ENCODE data around the gene ATG5. TPM values are rescaled to one million over a fixed set of nuclear protein-coding genes. Genes with fewer than 3 reads are reported as not detected.

The ATG5 gene
- polyA plus RNA-seq, 1 experiment, result 53.9 TPM

GRCh38 chr6:106138151-106138550 is 187.4 kb downstream of the ATG5 start:
- Histone ChIP-seq H3K27me3 (ENCODE audit: control insufficient read depth, insufficient read depth, low read length) (no peaks in the 10 kb centered on the region), H3K9me3 (ENCODE audit: control insufficient read depth, insufficient read depth, low read length) (no peaks in the 10 kb centered on the region; the same call in 1 of the 2 replicates), H3K4me3 (ENCODE audit: low read depth, low read length) (no peak overlapping the region), H3K27ac (ENCODE audit: low read depth, low read length) (no peak overlapping the region)
- POLR2A ChIA-PET, result no interaction called here
- no peak for DNase-seq (ENCODE audit: low read depth, low spot score)
- TF ChIP-seq CTCF (IDR thresholded peaks at IDR 0.05; ENCODE audit: low read depth, low read length), result no peak
- CTCF ChIA-PET, result no interaction called here

DNA sequence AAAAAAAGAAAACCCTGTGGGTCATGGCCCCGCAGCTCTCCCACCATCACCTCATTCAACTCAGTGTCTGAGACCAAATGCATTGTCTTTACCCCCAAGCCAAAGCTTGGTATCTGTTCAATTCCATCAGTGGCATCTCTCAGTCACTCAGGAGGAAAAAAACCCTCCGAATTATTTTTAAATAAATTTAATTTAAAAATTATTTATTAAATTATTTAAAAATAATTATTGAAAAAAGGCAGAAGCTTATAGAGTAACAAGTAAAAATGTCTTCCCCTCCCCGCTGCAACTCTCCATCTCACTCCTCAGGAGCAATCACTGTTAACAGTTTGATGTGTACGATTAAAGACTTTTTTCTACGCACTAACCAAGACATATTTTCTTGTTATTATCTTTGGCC is 188.7 kb downstream of the ATG5 start:
- H3K27ac ChIP-seq (ENCODE audit: low read depth, low read length), result no peak overlapping the region
- TF ChIP-seq CTCF (IDR thresholded peaks at IDR 0.05; ENCODE audit: low read depth, low read length), result no peak
- ChIA-PET POLR2A (no interaction called here), CTCF (interaction anchor here (1.2 kb wide), 1 partner anchor 87 kb away, joined by 3 read pairs; no protein-coding TSS in a partner anchor)
- H3K27me3 ChIP-seq (ENCODE audit: control insufficient read depth, insufficient read depth, low read length), result no peaks in the 10 kb centered on the region
- H3K4me3 ChIP-seq (ENCODE audit: low read depth, low read length), result no peak overlapping the region
- no peak for DNase-seq (ENCODE audit: low read depth, low spot score)
- no peaks in the 10 kb centered on the region; the same call in 1 of the 2 replicates for H3K9me3 ChIP-seq (ENCODE audit: control insufficient read depth, insufficient read depth, low read length)

DNA sequence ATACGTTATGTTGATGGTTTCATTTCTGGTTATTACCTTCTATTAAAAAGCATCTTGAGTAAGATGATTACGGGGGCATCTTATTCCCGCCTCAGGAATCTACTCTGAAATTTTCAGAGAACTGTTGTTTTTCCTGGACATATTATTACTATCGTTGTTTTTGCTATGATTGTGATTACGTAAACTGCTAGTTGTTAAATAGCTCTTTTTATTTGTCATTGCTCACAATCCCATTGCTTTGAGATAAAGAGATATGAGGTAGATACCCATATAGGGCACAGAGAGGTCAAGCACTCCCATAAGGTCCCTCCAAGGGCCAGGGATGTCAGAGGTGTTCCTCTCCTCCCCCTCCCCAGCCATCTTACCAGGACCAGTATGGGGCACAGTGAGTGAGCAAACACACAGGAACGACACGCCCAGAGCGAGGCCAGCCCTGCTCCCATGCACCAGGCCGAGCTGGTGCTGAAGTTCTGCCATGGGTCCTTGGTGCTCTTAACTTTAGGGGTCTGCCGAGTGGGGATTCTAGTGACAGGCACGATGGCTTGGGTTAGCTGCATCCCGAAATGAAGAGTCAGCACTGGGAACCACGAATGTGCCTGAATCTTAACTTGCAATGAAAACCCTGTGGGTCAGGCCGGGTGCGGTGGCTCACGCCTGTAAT is 189.5 kb downstream of the ATG5 start:
- Histone ChIP-seq H3K4me3 (ENCODE audit: low read depth, low read length) (no peak overlapping the region), H3K27me3 (ENCODE audit: control insufficient read depth, insufficient read depth, low read length) (no peaks in the 10 kb centered on the region), H3K9me3 (ENCODE audit: control insufficient read depth, insufficient read depth, low read length) (no peaks in the 10 kb centered on the region; the same call in 1 of the 2 replicates), H3K27ac (ENCODE audit: low read depth, low read length) (no peak overlapping the region)
- ChIA-PET POLR2A (interaction anchor here (0.6 kb wide), 1 partner anchor 26 kb away, joined by 5 read pairs; no protein-coding TSS in a partner anchor), CTCF (interaction anchor here (0.9 kb wide), 1 partner anchor 28 kb away, joined by 3 read pairs; no protein-coding TSS in a partner anchor)
- TF ChIP-seq CTCF (IDR thresholded peaks at IDR 0.05; ENCODE audit: low read depth, low read length), result no peak
- DNase-seq (ENCODE audit: low read depth, low spot score), result no peak

DNA sequence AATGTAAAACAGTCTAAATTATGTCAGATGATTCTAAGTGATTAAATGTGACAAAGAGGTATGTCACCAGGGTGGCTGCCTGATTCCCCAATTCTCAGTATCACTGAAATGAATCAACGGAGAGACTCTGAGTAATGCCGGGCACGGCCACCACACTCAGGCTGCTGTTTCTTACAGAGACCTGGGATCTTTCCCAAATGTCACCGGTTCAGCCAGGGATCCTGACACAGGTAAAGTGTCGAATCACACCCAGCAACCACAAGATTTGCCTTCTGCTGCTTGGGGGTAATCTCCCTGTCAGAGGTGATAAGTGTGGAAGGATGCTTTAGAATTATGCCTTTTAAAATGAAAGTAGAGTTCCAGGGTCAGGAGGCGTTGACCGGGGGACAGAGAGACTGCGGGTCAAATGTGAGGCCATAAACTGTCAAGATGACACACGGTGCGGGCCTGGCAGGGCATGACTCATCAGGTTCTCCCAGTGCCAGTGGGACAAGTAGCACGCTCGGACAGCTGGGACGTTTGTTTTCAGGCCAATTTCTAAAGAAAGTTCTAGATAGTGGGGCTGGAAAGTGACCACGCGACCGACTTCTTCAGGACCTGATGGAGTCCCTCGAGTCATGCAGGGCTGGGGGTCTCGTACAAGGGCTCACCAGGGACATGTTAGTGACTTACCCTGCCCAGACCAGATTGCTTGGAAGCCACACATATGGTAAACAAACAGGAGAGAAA is 190.5 kb downstream of the ATG5 start:
- POLR2A ChIA-PET, result no interaction called here
- Histone ChIP-seq H3K4me3 (ENCODE audit: low read depth, low read length) (no peak overlapping the region), H3K27ac (ENCODE audit: low read depth, low read length) (no peak overlapping the region)

More for the DNA sequence above, 190.5 kb downstream of the ATG5 start:
- DNase-seq (ENCODE audit: low read depth, low spot score), result no peak
- H3K9me3 ChIP-seq (ENCODE audit: control insufficient read depth, insufficient read depth, low read length), result no peaks in the 10 kb centered on the region; the same call in 1 of the 2 replicates
- CTCF ChIA-PET, result interaction anchor here (0.9 kb wide), 1 partner anchor 29 kb away, joined by 3 read pairs; no protein-coding TSS in a partner anchor
- no peaks in the 10 kb centered on the region for H3K27me3 ChIP-seq (ENCODE audit: control insufficient read depth, insufficient read depth, low read length)
- TF ChIP-seq CTCF (IDR thresholded peaks at IDR 0.05; ENCODE audit: low read depth, low read length), result no peak

Small RNAs within 50 kb of the gene (small RNA-seq; reads per million reads assigned to genes)
- gene RF00015 (ENCODE audit: insufficient read length, low read depth) (not detected), gene RN7SL47P (ENCODE audit: insufficient read length, low read depth) (not detected), gene RNU6-344P (ENCODE audit: insufficient read length, low read depth) (not detected)

Other genes with a start within 250 kb of the ATG5 start
- 3.4 and 3.7 TPM in 2 replicates for gene PRDM1, start 239.4 kb downstream of the ATG5 start, polyA plus RNA-seq (2011; rRNA removed)
- 1.8 and 1.9 TPM in 2 replicates for gene CRYBG1, start 35.0 kb upstream of the ATG5 start, polyA plus RNA-seq (2011; rRNA removed)